Mammary epithelial cell (primary cell): Measurements from ENCODE around the gene CUL7.

Experiments used
- EZH2 ChIP-seq: IDR thresholded peaks from 2 replicates; pipeline ENCODE4 v1.6.1; 2012; ENCODE audit warnings: low read length, inconsistent platforms, borderline replicate concordance
- TF ChIP-seq, protein P1 (sequence below), 2 donors: IDR thresholded peaks in 1 of 2; conservative IDR thresholded peaks in 1 of 2; 2 replicates each; pipeline ENCODE4 v1.5.1; 2011 to 2012; ENCODE audit warnings: inconsistent platforms in 2 of 2, low read length in 2 of 2, mild to moderate bottlenecking in 2 of 2, control low read depth in 1 of 2, low read depth in 1 of 2; ENCODE audit not compliant: insufficient read depth in 1 of 2; ENCODE audit errors: extremely low read depth in 1 of 2

DNA sequence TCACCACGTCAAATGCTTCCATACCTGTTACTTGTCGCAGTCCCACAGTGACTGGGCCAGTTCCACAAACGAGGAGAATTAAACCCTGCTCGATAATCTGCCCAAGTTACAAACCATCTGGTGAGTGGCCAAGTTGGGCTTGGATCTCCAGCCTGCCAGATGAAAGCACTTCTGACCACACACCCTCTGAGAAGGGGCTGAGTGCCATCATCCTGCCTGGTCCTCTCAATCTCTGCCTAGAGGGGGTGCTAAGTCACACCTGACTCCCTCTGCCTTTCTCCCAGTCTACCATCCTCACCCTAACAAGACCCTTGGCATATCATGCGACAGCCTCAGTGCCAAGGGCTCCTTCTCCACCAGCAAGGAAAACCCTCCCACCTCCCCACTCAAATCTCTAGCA is 16.5 kb downstream of the CUL7 start:
- TF ChIP-seq, protein P1, sequence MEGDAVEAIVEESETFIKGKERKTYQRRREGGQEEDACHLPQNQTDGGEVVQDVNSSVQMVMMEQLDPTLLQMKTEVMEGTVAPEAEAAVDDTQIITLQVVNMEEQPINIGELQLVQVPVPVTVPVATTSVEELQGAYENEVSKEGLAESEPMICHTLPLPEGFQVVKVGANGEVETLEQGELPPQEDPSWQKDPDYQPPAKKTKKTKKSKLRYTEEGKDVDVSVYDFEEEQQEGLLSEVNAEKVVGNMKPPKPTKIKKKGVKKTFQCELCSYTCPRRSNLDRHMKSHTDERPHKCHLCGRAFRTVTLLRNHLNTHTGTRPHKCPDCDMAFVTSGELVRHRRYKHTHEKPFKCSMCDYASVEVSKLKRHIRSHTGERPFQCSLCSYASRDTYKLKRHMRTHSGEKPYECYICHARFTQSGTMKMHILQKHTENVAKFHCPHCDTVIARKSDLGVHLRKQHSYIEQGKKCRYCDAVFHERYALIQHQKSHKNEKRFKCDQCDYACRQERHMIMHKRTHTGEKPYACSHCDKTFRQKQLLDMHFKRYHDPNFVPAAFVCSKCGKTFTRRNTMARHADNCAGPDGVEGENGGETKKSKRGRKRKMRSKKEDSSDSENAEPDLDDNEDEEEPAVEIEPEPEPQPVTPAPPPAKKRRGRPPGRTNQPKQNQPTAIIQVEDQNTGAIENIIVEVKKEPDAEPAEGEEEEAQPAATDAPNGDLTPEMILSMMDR (conservative IDR thresholded peaks at IDR 0.05 in 1 of 2, IDR thresholded peaks at IDR 0.05 in 1 of 2; ENCODE audit: extremely low read depth in 1 of 2, insufficient read depth in 1 of 2, low read depth in 1 of 2, low read length in 2 of 2) = no peak
- no peak for TF ChIP-seq EZH2
